GM23248 (cell line): ENCODE results near the gene ARHGEF28. TPM values are rescaled to one million over a fixed set of nuclear protein-coding genes. Genes with fewer than 3 reads are reported as not detected.
A peak's percentile ranks its signal among the peaks of the same experiment; 100 is the strongest.

Experiments used
- DNase-seq: peaks from one replicate; pipeline ENCODE4 v3.0.0-alpha.2; 2015
- H2AFZ ChIP-seq: fragments of 200-600 bp; sonication (generic); 2 replicates; pipeline ENCODE4 v1.6.1; 2016; ENCODE audit warnings: antibody characterized with exemption
- H3F3A ChIP-seq: fragments of 200-600 bp; sonication (generic); 2 replicates; pipeline ENCODE4 v1.6.1; 2016; ENCODE audit warnings: mild to moderate bottlenecking, antibody characterized with exemption, mixed run types; ENCODE audit not compliant: insufficient read depth
- H3K27ac ChIP-seq: fragments of 200-600 bp; sonication (generic); 2 replicates; pipeline ENCODE4 v1.5.1; 2016; ENCODE audit warnings: mild to moderate bottlenecking
- H3K27me3 ChIP-seq: fragments of 200-600 bp; sonication (generic); replicated peaks from 2 replicates; pipeline ENCODE4 v1.6.1; 2016; ENCODE audit warnings: mild to moderate bottlenecking; ENCODE audit not compliant: insufficient read depth
- H3K36me3 ChIP-seq: fragments of 200-600 bp; sonication (generic); 2 replicates; pipeline ENCODE4 v1.6.1; 2016; ENCODE audit warnings: low read depth, mild to moderate bottlenecking
- H3K4me1 ChIP-seq: fragments of 200-600 bp; sonication (generic); 2 replicates; pipeline ENCODE4 v1.6.1; 2016; ENCODE audit warnings: mild to moderate bottlenecking; ENCODE audit not compliant: insufficient read depth
- H3K4me2 ChIP-seq: fragments of 200-600 bp; sonication (generic); one replicate; pipeline ENCODE4 v1.6.1; 2016; ENCODE audit warnings: mild to moderate bottlenecking; ENCODE audit not compliant: unreplicated experiment
- H3K4me3 ChIP-seq: fragments of 200-600 bp; sonication (generic); 2 replicates; pipeline ENCODE4 v1.5.1; 2016; ENCODE audit warnings: mild to moderate bottlenecking
- H3K79me2 ChIP-seq: fragments of 200-600 bp; sonication (generic); 2 replicates; pipeline ENCODE4 v1.6.1; 2016; ENCODE audit warnings: mild to moderate bottlenecking; ENCODE audit not compliant: insufficient read depth
- H3K9ac ChIP-seq: fragments of 200-600 bp; sonication (generic); 2 replicates; pipeline ENCODE4 v1.6.1; 2016; ENCODE audit warnings: mild to moderate bottlenecking
- H3K9me2 ChIP-seq: fragments of 200-600 bp; sonication (generic); 2 replicates; pipeline ENCODE4 v1.6.1; 2016; ENCODE audit warnings: mixed run types, mild to moderate bottlenecking, moderate library complexity; ENCODE audit not compliant: insufficient read depth
- H3K9me3 ChIP-seq: fragments of 200-600 bp; sonication (generic); one replicate; pipeline ENCODE4 v1.6.1; 2017; ENCODE audit warnings: low read depth
- H4K20me1 ChIP-seq: fragments of 200-600 bp; sonication (generic); 2 replicates; pipeline ENCODE4 v1.6.0; 2016; ENCODE audit not compliant: insufficient read depth
- EZH2 ChIP-seq: fragments of 200-600 bp; sonication (generic); IDR thresholded peaks from 2 replicates; pipeline ENCODE4 v1.6.1; 2018; ENCODE audit warnings: antibody characterized with exemption, mild to moderate bottlenecking; ENCODE audit not compliant: insufficient read depth, poor library complexity, severe bottlenecking
- EZH2phosphoT487 ChIP-seq: fragments of 200-600 bp; sonication (generic); IDR thresholded peaks from 2 replicates; pipeline ENCODE4 v1.6.1; 2018; ENCODE audit warnings: antibody characterized with exemption, moderate library complexity, mild to moderate bottlenecking, low read depth; ENCODE audit not compliant: insufficient read depth
- WGBS, 2 experiments: methylation state at CpG; one replicate each; pipeline ENCODE4 v1.1.6; 2015 to 2017; ENCODE audit warnings: low lambda C conversion rate in 2 of 2, low coverage in 1 of 2; ENCODE audit errors: missing lambda C conversion rate in 2 of 2; 5-methylcytosine and 5-hydroxymethylcytosine counted together
- in situ Hi-C: fragments of 300-500 bp; cut with MboI; formaldehyde crosslinking; loops from 2 replicates; pipeline ENCODE4 v1.15.0; 2020
- polyA plus RNA-seq: library from polyadenylated mRNA; unstranded; fragments of >200 nt; fragmentation: Nextera tagmentation; extraction: Ambion mirVana; gene quantifications from 2 replicates; pipeline ENCODE4 v1.2.1, GENCODE V29; 2016
- total RNA-seq: library from RNA; depleted of rRNA; stranded (reverse); fragments of >200 nt; shearing (Covaris generic); gene quantifications from 2 replicates; pipeline ENCODE4 v1.2.3, GENCODE V29; 2014

Gene ARHGEF28
- total and polyA plus RNA-seq, 2 experiments from 2014 or later: 5.0 to 9.6 TPM

- no peaks in the 10 kb centered on the region for H3K9me3 ChIP-seq
- no peaks in the 10 kb centered on the region for H4K20me1 ChIP-seq
- no peak for TF ChIP-seq EZH2phosphoT487
- TF ChIP-seq EZH2: no peak
- H3K4me3 ChIP-seq: peak overlapping the region; percentile 91
- peak overlapping the region; percentile 83 for H3K9ac ChIP-seq
- H3K4me1 ChIP-seq: 0 out of 2 replicates have a peak, but pooled peaks cover 10% of the 10 kb centered on the region
- H3K27me3 ChIP-seq: no peaks in the 10 kb centered on the region
- no peaks in the 10 kb centered on the region for H3F3A ChIP-seq
- no peak for DNase-seq
- H3K79me2 ChIP-seq: peaks cover 37% of the 10 kb centered on the region
- in situ Hi-C loops: no loop called here
- peak overlapping the region; percentile 81 for H3K4me2 ChIP-seq
- 0 to 2% methylated on average over 33 of the region's 33 CpGs for whole genome bisulfite sequencing, 2 experiments
- H2AFZ ChIP-seq: peak overlapping the region; percentile 92
- H3K9me2 ChIP-seq: no peaks in the 10 kb centered on the region
- peak overlapping the region; percentile 25 for H3K27ac ChIP-seq
- no peaks in the 10 kb centered on the region for H3K36me3 ChIP-seq
Observed at GRCh38 chr5:73625372-73625943, 538 bp upstream of the ARHGEF28 start.

GRCh38 chr5:73626814-73627313 lies 868 bp downstream of the ARHGEF28 start:
- H3K36me3 ChIP-seq: no peaks in the 10 kb centered on the region
- no peaks in the 10 kb centered on the region for H3K9me2 ChIP-seq
- H3F3A ChIP-seq: no peaks in the 10 kb centered on the region
- TF ChIP-seq EZH2phosphoT487: no peak
- no peak for TF ChIP-seq EZH2
- H3K4me3 ChIP-seq: peak overlapping the region; percentile 91
- H3K27ac ChIP-seq: no peak overlapping the region
- no peaks in the 10 kb centered on the region for H4K20me1 ChIP-seq
- H3K79me2 ChIP-seq: peaks cover 48% of the 10 kb centered on the region
- DNase-seq: no peak
- H3K4me2 ChIP-seq: peak overlapping the region; percentile 73
- H3K27me3 ChIP-seq: no peaks in the 10 kb centered on the region
- peak overlapping the region; percentile 83 for H3K9ac ChIP-seq
- in situ Hi-C loops: no loop called here
- WGBS, 2 experiments: 86 to 88% methylated on average over 14 of the region's 14 CpGs
- peak overlapping the region; percentile 92 for H2AFZ ChIP-seq
- H3K4me1 ChIP-seq: 0 out of 2 replicates have a peak, but pooled peaks cover 10% of the 10 kb centered on the region
- no peaks in the 10 kb centered on the region for H3K9me3 ChIP-seq

- Histone ChIP-seq H3F3A (no peaks in the 10 kb centered on the region), H3K9me3 (no peaks in the 10 kb centered on the region), H3K27ac (no peak overlapping the region), H3K4me2 (no peak overlapping the region), H3K9me2 (no peaks in the 10 kb centered on the region), H3K27me3 (no peaks in the 10 kb centered on the region), H3K79me2 (peaks cover 72% of the 10 kb centered on the region), H3K9ac (no peak overlapping the region), H3K36me3 (no peaks in the 10 kb centered on the region), H3K4me3 (no peak overlapping the region), H4K20me1 (no peaks in the 10 kb centered on the region), H2AFZ (no peak overlapping the region), H3K4me1 (0 out of 2 replicates have a peak, but pooled peaks cover 10% of the 10 kb centered on the region)
- no peak for TF ChIP-seq EZH2phosphoT487
- no peak for TF ChIP-seq EZH2
- in situ Hi-C loops: no loop called here
- DNase-seq: no peak
Observed at GRCh38 chr5:73629456-73629855, 3.5 kb downstream of the ARHGEF28 start.

- H3K36me3 ChIP-seq: no peaks in the 10 kb centered on the region
- in situ Hi-C loops: no loop called here
- no peak overlapping the region for H3K4me2 ChIP-seq
- H3K9ac ChIP-seq: no peak overlapping the region
- no peaks in the 10 kb centered on the region for H3K27me3 ChIP-seq
- no peaks in the 10 kb centered on the region for H3K9me2 ChIP-seq
- no peak overlapping the region for H2AFZ ChIP-seq
- H3K79me2 ChIP-seq: peaks cover 84% of the 10 kb centered on the region
- 0 out of 2 replicates have a peak, but pooled peaks cover 6% of the 10 kb centered on the region for H3K4me1 ChIP-seq
- no peak overlapping the region for H3K4me3 ChIP-seq
- no peaks in the 10 kb centered on the region for H4K20me1 ChIP-seq
- no peaks in the 10 kb centered on the region for H3K9me3 ChIP-seq
- H3F3A ChIP-seq: no peaks in the 10 kb centered on the region
- DNase-seq: no peak
- no peak for TF ChIP-seq EZH2phosphoT487
- TF ChIP-seq EZH2: no peak
- H3K27ac ChIP-seq: no peak overlapping the region
Observed at GRCh38 chr5:73630765-73631164, 4.8 kb downstream of the ARHGEF28 start.

- Histone ChIP-seq H3K9me3 (no peaks in the 10 kb centered on the region), H3K36me3 (no peaks in the 10 kb centered on the region), H3K27ac (no peak overlapping the region), H3K9ac (no peak overlapping the region), H3K27me3 (no peaks in the 10 kb centered on the region), H3K4me2 (no peak overlapping the region), H4K20me1 (no peaks in the 10 kb centered on the region), H3K4me1 (0 out of 2 replicates have a peak, but pooled peaks cover 6% of the 10 kb centered on the region), H2AFZ (no peak overlapping the region), H3K9me2 (no peaks in the 10 kb centered on the region), H3K79me2 (peaks cover 91% of the 10 kb centered on the region), H3F3A (no peaks in the 10 kb centered on the region), H3K4me3 (no peak overlapping the region)
- in situ Hi-C loops: no loop called here
- TF ChIP-seq EZH2 (no peak), EZH2phosphoT487 (no peak)
- no peak for DNase-seq
Observed at GRCh38 chr5:73631500-73631899, 5.5 kb downstream of the ARHGEF28 start.
